HG02938 (cell line): ENCODE results near the gene CROCC.
A peak's percentile ranks its signal among the peaks of the same experiment; 100 is the strongest.
"Not testable (repeated sequence)": the region's sequence is repeated elsewhere in the genome, so short reads cannot be mapped to it uniquely, and the experiment has no call there.

ENCODE experiments used
- ATAC-seq: cut with Tn5 transposase; IDR thresholded peaks from one replicate; pipeline ENCODE4 v1.9.1; 2021; ENCODE audit warnings: mild to moderate bottlenecking, moderate library complexity; ENCODE audit not compliant: unreplicated experiment

The CROCC gene

DNA sequence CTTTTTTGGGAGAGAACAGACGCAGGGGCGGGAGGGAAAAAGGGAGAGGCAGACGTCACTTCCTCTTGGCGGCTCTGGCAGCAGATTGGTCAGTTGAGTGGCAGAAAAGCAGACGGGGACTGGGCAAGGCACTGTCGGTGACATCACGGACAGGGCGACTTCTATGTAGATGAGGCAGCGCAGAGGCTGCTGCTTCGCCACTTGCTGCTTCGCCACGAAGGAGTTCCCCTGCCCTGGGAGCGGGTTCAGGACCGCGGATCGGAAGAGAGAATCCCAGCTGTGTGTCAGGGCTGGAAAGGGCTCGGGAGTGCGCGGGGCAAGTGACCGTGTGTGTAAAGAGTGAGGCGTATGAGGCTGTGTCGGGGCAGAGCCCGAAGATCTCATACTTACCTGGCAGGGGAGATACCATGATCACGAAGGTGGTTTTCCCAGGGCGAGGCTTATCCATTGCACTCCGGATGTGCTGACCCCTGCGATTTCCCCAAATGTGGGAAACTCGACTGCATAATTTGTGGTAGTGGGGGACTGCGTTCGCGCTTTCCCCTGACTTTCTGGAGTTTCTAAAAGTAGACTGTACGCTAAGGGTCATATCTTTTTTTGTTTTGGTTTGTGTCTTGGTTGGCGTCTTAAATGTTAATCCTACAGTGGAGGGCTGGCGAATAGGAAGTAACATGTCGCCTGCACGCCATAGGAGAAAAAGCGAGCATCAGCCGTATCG, 26.0 kb upstream of the CROCC start, which contains the start of gene RNU1-2:
RNU1-2 (plus strand) TSS at position 383 of the 718 bp plus-strand sequence.
- ATAC-seq = peak; percentile 99

DNA sequence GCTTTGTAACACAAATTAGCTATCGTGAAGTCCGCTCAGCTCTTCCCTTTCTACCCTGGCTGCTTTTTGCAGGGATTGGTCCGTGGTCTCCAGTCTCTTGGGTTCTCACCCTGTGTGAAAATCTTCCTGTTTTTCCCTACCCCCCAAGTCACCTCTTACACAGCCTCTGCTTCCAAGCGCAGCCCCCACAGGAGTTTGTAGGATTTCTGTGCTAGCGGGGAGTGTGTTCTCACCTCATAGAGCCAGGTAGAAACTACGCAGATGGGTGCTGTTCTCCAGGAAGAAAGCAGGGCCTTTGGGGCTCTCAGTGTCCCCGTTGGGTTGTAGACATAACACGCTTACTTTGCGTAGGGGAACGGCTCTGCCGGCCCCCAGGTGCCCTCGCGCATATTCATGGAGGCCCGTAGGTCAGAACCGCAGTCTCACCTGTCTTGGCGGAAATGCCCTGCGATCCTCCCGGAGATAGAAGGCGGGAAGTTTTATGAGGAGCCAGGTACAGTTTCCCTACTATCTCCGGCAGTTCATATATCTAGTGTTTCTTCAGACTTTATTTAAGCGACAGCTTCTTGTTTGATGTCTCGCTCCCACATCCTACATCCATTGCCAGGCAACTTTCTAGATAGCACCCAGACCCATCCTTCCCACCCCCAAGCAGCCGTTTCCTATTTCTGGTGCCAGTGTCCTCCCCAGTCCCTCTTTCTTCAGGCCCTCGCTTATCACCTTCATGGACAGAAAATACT, 25.2 kb upstream of the CROCC start:
- peak; percentile 7 for ATAC-seq

DNA sequence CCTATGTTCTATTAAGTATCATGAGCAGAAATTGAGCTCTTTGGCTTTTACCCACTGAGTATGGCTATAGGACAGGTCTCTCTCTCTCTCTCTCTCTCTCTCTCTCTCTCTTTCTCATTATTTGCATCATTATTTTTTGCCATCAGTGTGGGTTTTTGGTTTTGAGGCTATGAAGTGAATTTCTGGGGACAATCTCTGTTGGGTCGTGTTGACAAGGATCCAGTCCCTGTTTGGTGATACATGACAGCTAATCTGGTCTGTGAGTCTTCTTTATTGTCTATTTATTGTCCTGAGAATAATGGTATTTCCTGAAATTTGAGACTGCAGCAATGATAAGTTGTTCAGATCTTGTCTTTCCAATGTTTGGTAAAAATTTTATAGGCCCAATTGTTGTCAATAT, 24.1 kb upstream of the CROCC start:
- ATAC-seq = not testable (repeated sequence)

DNA sequence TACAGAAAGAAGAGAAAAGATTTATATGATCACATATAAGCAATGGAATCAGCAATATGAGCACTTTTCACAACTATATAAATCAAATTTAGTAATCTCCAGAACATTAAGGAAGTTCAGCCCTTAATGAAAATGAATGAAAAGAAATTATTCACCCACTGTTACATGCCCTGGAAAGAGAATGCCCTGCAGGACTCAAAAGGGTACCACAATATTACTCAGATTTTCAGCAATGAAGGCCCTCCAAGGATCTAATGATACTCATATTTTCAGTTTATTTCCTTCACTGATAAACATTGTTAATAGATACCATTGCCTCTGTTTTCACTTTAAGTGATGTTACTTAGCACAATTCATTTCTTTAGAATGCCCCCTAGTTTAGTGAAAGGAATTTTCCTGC, 23.4 kb upstream of the CROCC start:
- not testable (repeated sequence) for ATAC-seq

DNA sequence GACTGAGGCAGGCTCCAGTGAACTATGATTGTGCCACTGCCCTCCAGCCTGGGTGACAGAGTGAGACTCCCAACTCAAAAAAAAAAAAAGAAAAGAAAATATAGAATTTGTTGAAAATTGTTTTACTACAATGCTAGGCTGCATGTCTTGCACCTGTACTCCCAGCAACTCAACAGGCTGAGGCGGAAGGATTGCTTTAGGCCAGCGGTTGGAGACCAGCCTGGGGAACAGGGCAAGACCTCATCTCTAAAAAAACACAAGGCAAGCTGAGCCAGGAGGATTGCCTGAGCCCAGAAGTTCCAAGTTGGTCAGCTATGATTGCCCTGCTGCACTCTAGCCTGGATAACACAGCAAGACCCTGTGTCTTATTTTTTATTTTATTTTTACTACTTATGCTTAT, 22.7 kb upstream of the CROCC start:
- ATAC-seq = not testable (repeated sequence)

DNA sequence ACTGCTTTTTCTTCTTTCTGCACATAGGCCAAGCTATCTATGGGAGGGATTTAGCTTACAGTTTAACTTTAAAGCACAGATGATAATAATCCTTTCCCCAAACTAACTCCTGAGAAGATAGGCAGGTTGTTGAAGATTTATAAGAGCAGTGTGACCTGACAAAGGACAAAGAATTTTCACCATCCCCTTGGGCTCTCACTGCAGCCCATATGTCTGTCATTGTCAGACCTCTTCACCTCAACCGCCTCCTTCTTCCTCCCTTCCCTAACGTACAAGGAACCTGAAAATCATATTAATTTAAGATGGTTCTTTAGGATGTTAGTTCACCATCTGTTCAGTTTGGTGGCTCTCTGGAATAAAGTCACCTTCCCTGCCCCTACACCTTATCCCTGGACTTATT, 21.0 kb upstream of the CROCC start:
- ATAC-seq = no peak

DNA sequence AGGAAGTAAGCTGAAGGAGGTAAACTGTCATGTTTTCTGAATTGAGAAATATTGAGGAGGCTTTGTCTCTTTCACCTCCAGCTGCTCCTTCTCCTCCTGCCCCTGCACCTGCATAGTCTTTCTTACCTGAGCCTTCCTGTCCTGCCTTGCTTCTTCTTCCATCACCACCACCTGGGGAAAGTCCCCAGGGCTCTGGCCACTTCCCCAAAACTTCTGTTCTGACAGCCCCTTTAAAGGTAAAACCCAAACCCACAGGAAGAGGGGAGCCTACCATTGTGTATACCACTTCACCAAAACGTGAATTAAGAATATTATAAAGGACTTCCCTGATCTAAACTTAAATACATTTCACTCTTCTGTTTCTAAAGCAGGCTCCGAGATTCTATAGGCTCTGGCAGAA, 20.4 kb upstream of the CROCC start:
- not testable (repeated sequence) for ATAC-seq

DNA sequence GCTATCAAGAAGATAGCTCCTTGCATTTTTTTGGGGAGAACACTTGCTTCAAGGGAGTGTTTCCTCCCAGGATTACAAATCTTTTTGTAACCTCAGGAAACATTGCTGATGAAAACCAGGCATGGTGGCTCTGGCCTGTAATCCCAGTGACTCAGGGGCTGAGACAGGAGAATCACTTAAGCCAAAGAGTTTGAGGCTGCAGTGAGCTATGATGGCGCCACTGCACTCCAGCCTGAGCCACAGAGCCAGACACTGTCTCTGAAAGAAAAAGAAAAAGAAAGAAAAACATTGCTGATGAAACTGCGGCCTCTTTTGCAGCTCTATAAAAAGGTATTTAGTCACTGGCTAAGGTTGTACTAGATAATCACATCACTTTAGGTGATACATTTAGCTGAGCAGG, 18.7 kb upstream of the CROCC start:
- ATAC-seq = no peak

DNA sequence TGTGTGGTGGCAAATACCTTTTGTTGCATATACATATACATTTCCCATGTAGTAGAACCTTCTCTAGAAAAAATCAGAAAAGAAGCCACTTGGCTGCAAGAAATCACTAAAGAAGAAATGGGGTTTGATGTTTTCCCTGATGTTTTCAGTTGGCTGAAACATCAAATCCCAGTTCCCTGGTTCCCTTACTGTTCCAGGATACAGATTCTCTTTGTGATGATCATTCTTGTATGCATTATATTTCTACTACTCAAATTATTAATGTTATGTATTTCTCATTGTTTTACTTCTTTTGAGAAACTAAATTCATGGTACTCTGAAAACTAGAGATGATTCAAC, 18.3 kb upstream of the CROCC start:
- no peak for ATAC-seq

DNA sequence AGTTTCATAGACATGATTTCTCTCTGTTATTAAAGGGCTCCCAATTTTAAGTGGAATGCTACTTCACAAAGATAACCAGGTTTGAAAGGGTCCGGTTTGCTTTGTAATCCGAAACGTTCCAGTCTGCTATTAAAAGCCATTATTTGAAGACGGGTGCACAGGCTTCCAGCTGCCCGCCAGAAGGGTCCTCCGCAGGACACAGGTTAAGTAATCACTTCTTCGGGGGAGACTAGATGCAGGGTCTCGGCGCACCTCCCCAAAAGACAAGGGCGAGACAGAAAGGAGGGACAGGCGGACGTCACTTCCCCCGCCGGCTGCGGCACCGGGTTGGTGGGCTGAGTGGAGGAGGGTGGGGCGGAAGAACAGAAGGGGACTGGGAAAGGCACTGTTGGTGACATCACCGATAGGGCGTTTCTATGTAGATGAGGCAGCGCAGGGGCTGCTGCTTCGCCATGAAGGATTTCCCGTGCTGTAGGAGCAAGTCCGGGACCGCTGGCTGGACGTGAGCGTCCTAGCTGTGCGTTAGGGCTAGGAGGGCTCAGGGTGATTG, 17.1 kb upstream of the CROCC start:
- ATAC-seq = peak; percentile 92

DNA sequence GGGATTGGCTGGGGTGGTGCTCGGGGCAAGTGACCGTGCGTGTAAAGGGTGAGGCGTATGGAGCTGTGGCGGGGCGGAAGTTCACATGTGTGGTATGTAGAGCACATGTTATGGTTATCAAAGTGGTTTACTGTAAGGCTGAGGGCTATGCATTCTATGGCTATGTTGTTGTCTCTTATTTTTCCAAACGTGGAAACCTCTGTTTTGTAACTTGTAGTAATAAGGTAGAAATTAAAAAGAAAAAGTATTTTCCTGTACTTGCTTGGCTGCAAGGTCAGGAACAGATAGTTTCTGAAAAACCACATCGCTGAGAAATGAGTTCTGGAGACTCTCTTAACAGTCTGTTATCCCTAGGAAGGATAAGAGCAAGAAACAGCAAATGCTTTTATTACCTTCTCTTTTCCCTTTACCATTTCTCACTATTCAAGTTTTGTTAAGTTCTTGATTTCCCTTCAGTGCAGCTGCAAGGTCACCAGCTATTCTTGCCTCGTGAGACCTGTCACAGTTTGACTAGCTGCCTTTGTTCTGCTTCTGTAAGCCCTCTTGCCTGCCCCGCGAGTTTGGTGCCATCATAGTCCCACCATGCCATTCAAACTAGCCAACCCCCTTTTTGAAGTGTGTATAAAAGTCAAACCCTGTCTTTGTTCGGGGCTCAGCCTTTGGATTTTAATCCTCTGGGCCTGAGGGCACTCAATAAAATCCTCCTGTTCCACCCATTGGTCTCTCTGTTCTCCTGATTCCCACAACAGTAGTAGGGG, 16.4 kb upstream of the CROCC start:
- peak; percentile 69 for ATAC-seq

DNA sequence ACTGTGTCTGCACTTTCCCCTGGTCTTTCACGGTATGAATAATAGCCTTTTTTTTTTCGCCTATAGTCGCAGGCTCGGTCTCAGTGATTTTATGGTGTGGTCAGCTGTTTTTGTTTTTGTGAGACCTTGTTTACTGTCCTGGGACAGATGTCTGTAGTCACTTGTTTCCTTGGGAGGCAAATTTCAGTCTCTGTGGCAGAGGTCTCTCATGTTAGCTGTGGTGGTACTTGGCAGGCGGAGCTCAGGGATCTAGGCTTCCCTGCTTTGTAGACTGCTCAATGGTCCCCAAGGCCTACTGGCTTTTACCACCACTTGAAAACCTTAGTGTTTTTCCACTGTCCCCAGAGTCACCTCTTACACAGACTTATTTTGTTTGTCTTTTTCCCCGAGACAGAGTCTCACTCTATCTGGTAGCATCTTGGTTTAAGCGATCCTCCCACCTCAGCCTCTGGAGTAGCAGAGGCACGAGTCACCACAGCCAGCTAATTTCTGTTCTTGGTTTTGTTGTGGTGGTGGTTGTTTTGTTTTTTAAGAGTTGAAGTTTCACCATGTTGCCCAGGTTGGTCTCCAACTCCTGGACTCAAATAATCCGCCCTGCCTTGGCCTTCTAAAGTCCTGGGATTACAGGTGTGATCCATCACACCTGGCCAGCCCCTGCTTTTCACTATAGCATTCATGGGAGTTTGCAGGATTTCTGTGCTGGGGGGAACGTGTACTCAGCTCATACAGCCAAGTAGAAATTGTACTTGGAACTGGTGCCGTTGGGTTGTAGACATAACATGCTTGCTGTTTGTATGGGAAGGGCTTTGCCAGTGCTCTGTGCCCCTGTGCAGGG, 15.6 kb upstream of the CROCC start:
- no peak for ATAC-seq

DNA sequence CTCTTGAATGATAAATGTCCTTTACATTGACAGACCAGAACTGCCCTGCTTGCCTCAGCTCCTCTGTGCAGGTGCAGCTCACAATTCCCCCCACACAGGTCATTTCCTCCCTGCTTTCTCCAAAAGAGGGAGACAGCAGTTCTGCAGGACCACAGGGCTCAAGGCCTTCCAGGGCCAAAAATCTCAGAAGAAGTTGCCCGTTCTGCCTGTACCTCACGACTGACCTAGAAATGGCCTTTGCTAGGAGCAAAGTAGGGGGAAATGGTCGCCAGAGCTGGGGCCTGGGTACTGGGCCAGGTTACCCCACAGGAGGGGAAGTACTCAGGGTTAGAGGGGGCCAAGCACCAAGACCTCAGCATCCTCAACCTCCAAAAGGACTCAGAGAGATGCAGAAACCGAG, 14.9 kb upstream of the CROCC start:
- ATAC-seq = no peak

DNA sequence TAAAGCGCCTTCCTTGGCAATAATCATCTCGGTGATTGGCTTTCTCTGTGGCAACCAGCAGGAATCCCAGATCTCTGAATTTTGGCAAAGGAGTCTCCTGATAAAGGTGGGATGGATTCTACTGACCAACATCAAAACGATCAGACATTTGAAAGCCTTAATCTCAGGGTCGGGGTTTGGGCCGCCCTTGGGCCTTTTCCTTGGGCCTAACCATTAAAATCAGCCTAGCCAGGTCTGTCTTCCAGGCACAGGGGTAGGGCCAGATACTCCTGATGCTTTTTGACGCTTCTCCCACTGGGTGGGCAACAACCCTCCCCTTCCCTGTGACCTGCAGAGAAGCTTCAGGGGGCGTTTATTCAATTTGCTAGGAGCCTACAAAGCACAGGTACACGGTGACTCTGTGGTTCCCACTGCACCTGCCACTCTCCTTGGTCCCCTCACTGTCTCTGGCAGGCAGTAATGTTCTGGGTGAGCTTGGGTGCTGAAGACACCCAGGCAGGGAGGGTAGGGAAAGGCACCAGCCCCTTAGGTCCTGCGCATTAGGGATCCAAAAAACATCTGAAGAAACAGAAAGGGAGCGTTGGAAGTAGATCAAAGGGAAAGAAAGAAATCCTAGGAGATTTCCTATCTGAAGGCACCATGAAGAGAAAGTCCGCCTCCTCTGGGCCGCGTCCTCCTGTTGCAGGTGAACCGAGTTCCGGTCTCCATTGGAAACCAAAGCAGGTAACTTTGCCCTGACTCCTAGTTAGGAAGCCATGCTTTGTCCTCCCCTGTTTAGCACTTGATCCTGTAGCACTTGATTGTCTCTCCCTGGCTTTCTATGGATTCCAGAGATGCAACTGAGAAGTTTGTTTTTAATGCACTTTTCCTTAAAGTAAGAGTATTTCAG, 13.6 kb upstream of the CROCC start:
- no peak for ATAC-seq

DNA sequence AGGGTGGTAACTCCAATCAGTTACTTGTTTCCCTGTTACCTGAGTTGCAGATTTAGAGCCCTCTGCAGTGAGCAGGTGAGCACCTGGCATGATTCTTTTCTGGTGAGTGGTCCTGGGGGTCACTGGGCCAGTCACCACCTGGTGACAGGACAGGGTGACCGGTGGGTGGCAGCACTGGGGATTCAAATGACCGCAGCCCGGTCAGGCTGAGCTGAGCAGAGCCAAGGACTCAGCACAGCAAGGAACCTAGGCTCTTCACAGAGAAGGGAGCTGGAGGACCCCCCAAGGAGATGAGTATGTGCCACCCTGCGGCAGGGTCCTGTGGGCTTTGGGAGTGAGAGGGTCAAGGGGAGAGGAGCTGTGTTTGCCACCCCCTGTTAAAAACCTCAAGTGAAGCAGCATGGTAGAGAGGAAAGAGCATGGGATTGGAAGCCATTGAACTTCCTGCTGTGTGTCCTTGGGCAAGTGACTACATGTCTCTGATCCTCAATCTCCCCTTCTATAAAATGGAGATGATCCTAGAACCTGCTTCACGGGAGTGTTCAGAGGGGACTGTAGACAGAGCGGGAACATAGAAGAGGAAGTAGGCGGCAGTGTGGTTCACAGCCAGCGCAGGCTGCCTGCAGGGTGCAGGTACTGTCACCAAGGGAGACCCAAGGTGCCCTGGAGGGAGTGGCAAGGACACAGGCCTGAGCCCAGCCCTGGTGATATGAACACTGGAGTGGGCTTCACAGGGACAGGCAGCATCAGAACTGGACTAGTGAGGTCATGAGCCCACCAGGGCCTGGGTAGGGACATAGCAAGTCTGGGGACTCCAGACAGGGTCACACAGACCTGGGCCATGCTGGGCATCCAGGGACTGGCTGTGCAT, 9.6 kb upstream of the CROCC start:
- not testable (repeated sequence) for ATAC-seq

DNA sequence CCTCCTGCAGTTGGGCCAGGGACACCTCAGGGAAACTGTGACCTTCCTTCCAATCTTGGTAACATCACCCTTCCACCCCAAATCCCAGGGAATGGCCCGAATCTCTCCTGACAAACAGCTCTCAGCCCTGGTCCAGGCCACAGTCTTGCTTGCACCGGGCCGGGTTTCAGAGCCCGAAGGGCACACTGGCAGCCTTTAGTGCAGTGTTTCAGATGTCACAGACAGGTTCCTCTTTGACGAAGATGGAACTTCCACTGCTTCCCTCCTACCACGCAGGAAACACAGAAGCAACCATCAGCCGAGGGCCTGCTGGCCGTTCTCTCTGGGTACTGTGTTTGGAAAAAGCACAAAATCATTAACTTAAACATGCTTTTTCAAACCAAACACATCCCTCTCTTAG, 9.0 kb upstream of the CROCC start:
- ATAC-seq = not testable (repeated sequence)

DNA sequence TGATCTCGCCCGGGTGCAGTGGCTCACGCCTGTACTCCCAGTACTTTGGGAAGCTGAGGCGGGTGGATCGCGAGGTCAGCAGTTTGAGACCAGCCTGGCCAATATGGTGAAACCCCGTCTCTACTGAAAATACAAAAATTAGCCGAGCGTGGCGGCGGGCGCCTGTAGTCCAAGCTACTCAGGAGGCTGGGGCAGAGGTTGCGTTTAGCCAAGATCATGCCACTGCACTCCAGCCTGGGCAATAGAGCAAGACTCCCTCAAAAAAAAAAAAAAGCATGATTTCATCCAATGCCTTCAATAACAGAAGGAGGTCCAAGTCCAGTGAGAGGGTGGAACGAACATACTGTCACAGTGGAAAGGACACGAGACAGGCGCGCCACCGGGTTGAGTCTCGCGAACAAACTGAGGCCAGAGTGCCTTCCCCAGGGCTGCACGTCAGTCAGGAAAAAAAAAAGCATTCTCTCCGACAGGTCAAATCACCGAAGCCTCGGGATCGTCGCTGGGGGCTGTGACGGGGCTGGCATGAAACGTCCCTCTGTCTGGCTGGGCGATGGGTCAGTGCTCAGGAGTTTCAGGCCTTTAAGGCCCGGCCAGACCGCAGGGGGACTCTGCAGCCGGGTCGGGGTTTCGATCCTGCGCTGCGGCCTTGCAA, 8.4 kb upstream of the CROCC start:
- ATAC-seq = peak; percentile 13
